PFSK-1 (cell line): Measurements from ENCODE around the gene SENP1.

ENCODE experiments used
- FOXP2 ChIP-seq: optimal IDR thresholded peaks from 2 replicates; pipeline ENCODE3; 2011; ENCODE audit warnings: borderline replicate concordance, control low read depth, inconsistent platforms; ENCODE audit not compliant: insufficient read depth; ENCODE audit errors: extremely low read length, extremely low read depth
- POLR2AphosphoS5 ChIP-seq: IDR thresholded peaks from 2 replicates; pipeline ENCODE4 v1.6.1; 2012; ENCODE audit warnings: low read depth, mild to moderate bottlenecking, control low read depth, low read length, moderate library complexity
- REST ChIP-seq, 2 experiments: IDR thresholded peaks; 2 replicates each; pipeline versions ENCODE4 v1.6.1 to v1.8.0; 2011 to 2012; ENCODE audit warnings: low read depth in 2 of 2, low read length in 2 of 2, control low read depth in 1 of 2, inconsistent platforms in 1 of 2, mild to moderate bottlenecking in 1 of 2, moderate library complexity in 1 of 2; ENCODE audit not compliant: insufficient read depth in 1 of 2
- SIN3A ChIP-seq: IDR thresholded peaks from 2 replicates; pipeline ENCODE4 v1.6.1; 2012; ENCODE audit warnings: mild to moderate bottlenecking, low read length, moderate library complexity, borderline replicate concordance; ENCODE audit not compliant: insufficient read depth
- TAF1 ChIP-seq: IDR thresholded peaks from 2 replicates; pipeline ENCODE4 v1.6.1; 2012; ENCODE audit warnings: low read length, control low read depth, borderline replicate concordance; ENCODE audit not compliant: insufficient read depth

SENP1 gene

GRCh38 chr12:48067250-48067938 is 38.5 kb downstream of the SENP1 start:
- TF ChIP-seq POLR2AphosphoS5: no peak
- no peak for TF ChIP-seq SIN3A
- TF ChIP-seq TAF1: no peak
- TF ChIP-seq REST (IDR thresholded peaks at IDR 0.05; ENCODE audit: insufficient read depth in 1 of 2, low read depth in 2 of 2, low read length in 2 of 2): no peak
- no peak for TF ChIP-seq FOXP2

GRCh38 chr12:48065041-48065440 is 40.8 kb downstream of the SENP1 start:
- TF ChIP-seq SIN3A (no peak), POLR2AphosphoS5 (no peak), REST (IDR thresholded peaks at IDR 0.05; ENCODE audit: insufficient read depth in 1 of 2, low read depth in 2 of 2, low read length in 2 of 2) (no peak)

- TF ChIP-seq REST (IDR thresholded peaks at IDR 0.05; ENCODE audit: insufficient read depth in 1 of 2, low read depth in 2 of 2, low read length in 2 of 2) (no peak), TAF1 (no peak), SIN3A (no peak), POLR2AphosphoS5 (no peak), FOXP2 (no peak)
These were observed 42.3 kb downstream of the SENP1 start for GRCh38 chr12:48063530-48063929.

- TF ChIP-seq SIN3A (no peak), REST (IDR thresholded peaks at IDR 0.05; ENCODE audit: insufficient read depth in 1 of 2, low read depth in 2 of 2, low read length in 2 of 2) (no peak), POLR2AphosphoS5 (no peak), FOXP2 (no peak), TAF1 (no peak)
These were observed 43.8 kb downstream of the SENP1 start for GRCh38 chr12:48061938-48062719.
